GM18907 (cell line): ENCODE results near the gene TAS1R3.

Experiments
- ATAC-seq: cut with Tn5 transposase; IDR thresholded peaks from one replicate; pipeline ENCODE4 v1.9.1; 2021; ENCODE audit warnings: mild to moderate bottlenecking, moderate library complexity; ENCODE audit not compliant: unreplicated experiment

The TAS1R3 gene

DNA sequence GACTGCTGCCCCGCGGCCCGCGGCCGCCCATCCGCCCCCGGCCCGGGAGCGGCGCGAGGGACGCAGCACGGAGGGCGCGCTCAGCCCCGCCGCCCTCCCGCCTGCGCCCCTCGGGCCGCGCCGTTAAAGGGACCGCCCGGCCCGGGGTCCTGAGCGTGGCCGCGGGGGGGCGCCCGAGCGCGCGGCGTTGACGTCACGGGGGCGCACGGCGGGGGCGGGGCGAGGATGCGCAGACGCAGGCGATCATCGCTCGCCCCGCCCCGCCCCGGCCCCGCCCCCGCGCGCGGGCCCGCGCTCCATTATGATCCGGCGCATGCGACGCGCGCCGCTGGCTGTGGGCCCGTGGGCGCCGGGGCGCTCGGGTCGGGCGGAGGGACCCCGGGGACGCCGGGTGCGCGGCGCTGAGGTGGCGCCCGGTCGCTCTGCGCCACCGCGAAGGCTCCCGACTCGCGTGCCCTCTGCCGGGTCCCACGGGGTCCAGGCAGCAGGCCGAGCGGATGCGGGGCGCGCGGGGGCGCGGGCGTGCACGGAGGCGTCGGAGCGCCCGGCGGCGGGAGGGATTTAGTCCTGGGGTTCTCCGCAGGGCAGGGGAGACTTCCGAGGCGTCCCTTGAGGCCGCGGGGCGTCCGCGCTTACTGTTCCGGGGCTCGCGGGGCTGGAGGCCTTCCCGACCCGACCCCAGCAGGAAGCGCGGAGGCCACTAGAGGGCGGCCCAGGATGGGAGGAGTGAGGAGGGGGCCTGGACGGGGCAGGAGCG lies 18.4 kb downstream of the TAS1R3 start, which contains the start of gene DVL1:
Gene DVL1 (minus strand): TSS at position 163 of the 757 bp plus-strand sequence. CDS start 353 bp downstream, outside the sequence.
- peak; percentile 59 for ATAC-seq

DNA sequence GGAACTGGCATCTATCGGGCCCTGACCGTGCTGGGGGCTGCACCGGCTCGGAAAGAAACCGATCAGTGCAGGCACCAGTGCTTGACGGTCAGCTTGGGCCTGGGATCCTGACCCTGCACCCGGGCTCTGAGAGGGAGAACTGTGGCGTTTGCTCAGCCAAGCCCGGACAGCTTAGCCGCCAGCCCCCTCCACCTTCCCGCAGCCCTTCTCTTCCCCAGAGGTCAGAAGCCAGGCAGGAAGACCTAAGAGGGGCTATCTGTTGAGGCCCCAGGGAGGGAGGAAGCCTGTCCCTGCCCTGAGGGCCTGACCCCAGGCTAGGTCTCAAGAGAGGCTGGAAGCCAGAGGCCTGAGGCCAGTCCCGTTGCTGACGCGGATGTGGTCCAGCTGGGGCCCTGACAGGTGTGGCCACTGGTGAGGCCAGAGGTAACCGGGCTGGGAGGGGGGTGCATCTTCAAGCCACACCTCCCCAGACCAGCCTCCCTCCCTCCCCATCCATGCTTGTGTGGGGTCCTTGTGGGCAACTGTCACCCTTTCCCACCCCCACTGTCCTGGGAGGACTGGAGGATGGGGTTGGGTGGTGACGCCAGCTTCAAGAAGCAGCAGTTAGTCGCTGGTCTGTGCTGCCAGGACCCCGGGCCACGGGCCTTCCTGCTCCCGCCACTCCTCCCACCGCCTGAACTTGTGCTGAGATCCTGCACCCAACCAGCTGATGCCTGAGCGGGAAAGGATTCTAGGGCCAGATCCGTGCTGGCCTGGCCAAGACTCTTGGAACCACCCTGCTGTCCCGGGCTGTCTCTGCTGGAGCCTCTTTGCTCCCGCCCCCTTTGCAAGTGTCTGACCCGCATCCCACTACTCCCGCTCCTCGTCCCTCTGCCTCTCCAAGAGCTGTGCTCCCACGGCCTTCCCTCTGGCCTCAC lies 20.7 kb downstream of the TAS1R3 start:
- ATAC-seq, result no peak

DNA sequence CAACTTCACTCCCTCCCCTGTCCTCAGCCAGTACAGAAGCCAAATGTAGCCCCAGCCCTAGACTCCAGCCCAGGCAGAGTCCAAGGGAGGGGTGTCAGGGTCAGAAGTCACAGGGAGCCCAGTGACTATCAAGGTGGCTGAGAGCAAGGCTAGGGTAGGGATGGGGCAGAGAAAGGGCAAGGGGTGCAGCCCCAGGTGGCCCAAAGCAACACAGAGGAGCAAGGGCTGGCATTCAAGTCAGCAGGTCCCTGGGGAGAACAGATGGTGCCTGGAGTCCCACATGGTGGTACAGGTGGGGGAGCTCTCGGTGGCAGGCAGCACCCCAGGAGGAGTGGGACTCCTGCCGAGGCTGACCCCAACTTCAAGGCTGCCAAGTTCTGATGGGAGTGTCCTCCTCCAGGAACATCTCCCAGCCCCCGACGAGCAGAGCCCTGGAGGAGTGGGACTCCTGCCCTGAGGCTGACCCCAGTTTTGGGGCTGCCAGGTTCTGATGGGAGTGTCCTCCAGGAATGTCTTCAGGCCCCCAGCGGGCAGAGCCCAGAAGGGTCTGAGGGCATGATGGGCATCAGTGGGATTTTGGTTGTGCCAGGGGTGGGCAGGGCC lies 21.8 kb downstream of the TAS1R3 start:
- ATAC-seq, result no peak

DNA sequence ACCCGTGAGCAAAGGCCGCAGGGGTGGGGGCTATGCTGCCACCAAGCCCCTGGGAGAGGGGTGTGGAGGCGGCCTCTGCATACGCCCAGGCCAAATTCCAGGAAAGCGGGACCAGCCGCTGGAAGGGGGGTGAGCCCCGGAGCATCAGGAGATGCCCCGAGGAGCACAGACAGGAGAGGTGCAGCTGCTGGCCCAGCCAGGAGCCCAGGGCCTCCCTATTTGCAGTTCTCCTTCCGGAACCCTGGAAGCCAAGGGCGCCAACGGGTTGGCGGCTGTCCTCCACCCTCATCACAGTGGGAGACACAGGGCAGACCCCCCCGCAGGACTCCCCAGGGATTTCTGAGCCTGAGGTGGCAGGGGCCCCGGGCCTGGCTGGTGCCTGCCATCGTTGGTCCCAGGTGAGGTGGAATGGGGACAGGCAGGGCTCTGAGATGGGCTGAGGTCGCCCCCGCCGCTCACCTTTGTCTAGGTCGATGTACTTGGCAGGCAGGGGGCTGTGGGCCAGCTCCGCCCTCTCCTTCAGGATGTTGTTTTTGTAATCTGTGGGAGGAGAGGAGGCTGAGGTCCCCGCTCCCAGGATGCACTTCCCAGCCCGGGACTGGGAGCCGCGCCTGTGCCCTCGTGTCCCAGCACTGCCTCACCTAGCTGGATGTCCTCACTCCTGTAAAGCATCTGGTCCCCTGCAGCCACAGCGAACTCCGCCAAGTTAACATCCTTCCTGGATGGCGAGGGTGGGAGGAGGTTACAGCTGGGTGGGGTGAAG lies 22.5 kb downstream of the TAS1R3 start:
- no peak for ATAC-seq

DNA sequence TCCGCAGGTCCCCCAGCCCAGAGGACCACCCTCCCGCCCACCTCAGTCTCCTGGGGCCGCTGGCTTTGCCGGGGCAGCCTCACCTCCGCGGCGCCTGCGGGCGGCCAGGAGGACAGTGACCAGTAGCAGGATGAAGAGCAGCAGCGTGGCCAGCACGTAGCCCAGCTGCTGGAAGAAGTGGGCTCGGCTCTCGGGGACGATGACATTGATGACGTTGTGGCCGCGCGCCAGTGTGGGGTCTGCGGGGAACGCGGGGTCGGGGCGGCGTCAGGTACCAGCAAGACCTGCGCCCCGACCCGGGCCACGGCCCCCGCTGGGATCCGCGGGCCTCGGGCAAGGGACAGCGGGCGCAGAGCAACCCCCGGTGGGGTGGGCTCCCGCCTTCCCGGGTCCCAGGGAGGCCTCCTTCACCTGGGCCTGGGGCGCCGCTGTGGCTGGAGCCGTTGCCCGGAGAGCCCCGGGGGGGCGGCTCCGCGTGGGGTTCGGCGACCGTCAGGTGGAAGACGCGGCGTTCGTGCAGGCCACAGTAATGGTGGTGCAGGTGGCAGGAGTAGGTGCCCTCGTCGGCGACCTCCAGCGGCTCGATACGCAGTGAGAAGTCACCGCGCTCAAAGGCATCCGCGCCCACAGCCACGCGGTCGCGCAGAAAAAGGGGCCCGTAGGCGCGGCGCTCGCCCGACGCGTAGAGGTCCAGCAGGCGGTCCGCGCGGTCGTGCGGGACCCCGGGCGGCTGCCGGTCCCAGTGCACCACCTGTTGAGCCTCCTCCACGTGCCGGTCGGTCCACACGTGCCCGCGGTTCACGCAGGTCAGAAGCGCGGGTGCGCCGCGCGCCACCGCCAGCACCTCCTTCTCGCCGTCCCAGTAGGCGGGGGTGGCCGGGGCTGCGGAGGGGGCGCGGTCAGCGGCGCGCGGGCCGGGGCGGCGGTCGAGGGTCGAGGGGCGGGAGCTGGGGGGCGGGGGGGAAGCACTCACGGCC lies 23.5 kb downstream of the TAS1R3 start:
- ATAC-seq, result no peak

DNA sequence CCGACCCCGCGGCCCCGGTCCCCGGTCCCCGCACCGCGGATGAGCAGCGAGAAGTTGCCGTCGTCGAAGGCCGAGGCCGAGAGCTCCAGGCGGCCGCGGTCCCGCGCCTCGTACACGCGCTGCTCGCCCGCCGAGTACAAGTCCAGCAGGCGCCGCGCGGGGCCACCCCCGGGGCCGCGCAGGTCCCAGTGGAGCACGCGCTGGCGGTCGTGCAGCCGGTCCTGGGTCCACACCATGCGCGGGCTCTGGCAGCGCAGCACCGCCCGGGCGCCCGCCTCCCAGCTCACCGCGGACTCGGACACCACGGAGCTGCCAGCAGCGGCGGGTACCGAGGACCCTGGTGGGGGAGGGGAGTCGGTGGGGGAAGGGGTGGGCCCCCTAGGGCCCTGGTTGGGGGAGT lies 24.3 kb downstream of the TAS1R3 start:
- no peak for ATAC-seq

DNA sequence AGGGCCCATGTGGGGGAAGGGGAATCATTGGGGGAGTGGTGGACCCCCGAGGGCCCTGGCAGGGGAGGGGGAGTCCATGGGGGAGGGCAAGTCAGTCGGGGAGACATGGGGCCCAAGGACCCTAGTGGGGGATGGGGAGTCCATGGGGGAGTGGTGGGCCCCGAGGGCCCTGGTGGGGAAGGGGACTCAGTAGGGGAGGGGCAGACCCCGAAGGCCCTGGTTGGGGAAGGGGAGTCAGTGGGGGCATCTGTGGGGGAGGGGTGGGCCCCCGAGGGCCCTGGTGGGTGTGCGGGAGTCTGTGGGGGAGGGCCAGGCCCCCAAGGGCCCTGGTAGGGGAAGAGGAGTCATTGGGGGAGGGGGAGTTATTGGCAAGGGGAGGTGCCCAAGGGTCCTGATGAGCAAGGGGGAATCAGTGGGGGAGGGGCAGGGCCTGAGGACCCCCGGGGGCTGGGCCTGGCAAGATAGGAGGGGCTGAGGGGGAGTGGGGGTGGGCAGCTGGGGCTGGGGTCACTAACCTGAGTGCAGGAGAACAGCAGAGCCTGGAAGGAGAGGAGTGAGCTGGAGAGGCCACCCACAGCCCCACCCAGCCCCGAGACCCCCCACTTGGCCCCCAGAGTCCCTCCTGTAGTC lies 25.2 kb downstream of the TAS1R3 start:
- no peak for ATAC-seq

DNA sequence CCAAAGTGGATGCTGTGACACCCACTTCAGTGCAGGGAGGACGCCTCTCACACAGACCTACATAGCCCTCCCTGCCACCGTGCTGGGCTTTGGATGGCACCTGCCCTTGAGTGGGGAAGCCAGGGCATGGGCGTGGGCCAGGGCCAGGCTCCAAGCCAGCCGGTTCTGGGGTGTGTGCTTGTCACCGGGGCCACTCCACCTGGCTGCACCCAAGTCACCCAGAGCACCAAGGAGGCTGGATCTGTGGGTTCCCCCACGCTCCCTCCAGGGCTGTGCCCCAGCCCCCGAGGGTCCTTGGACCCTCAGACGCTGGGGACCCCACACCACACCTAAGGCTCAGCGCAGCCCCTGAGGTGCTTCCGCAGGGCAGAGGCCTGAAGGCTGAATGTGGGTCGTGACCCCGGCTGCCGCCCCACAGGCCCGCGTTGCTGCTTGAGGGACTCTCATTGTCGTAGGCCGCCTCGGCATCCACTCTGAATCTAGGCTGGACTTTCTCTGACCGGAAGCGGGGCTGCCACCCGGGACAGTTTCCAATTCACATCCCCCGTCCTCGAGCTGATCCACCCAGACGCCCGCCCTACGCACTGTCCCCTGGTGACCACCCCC lies 25.8 kb downstream of the TAS1R3 start:
- ATAC-seq, result no peak

DNA sequence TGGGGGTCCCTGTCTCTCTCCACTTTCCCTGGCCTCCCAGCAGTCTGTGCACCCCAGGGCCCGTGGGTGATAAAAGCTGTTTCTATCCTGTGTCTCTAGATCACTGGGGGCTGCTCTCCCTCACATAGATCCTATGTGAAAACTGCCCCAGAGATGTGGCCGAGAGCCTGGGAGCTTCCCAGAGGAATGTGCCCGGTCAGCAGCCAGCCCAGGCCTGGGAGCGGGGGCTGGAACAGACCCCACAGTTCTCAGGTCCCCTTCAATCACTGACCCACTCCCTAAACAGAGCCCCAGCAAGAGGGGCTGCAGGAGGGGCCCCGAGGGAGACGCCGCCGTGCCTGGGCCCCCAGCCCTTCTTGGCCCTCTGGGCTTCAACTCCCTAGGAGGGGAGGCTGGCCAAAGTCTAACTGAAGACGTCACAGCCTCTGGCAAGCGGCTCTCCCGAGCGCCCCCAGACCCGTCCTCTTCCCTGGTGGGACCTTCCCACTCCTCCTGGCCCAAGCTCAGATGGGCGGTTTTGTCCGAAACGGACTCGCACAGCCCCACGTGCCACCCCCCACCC lies 26.9 kb downstream of the TAS1R3 start:
- no peak for ATAC-seq

DNA sequence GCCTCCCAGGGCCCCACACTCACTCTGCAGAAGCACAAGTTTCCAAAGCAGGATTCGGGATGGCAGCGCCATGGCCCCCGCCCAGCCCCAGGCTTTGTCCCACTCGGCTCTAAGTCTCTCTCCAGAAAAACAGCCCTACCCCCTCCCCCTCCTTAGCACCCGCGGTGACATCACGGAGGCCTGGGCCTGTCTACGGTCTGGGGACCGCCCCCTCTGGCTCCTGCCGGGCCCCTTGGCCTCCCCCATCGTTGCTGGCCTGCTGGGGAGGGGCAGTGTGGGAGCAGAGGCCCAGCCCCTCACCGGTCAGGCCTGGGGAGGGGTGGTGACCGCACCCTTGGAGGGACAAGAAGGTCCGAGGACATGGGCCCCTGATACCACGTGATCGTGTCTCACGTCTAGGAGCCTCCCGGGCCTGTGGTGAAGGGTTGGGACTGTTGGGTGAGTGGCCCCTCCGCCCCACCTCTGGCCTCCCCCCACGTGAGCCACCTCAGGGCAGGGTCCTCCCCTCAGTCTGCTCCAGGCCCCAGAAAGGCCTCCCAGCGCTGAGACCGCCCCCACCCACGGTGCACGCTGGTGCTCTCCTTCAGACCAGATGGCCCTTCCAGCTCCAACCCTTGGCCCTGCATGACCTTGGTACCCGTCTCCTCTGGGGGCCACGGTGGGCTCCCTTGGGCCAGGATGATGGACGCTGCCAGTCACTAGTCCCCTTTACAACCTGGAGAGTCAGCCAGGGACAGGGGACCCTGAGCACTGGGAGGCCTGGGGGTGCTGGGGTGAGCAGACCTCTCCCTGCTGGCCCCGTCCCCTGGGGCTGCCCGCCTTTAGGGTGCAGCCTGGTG lies 27.6 kb downstream of the TAS1R3 start, which contains the start of gene MXRA8:
Gene MXRA8 (minus strand): TSS at position 123 of the 839 bp plus-strand sequence. CDS start 51 bp downstream, at position 72.
- ATAC-seq, result no peak

DNA sequence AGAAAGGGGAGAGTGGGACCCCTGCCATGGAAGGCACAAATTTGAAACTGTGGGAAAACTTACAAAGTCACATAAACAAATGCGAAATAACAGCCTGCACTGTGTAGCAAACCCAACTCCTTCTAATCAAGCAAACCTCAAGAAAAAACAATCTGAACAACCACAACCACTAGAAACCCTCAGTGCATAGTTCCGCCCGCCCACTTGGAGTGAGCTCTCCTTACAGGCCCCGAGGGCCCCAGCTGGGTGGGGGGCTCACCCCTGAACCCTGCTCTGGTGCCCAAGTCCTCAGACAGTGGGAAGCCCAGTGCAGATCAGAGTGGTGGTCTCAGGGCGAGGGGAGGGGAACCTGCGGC lies 28.2 kb downstream of the TAS1R3 start:
- no peak for ATAC-seq

DNA sequence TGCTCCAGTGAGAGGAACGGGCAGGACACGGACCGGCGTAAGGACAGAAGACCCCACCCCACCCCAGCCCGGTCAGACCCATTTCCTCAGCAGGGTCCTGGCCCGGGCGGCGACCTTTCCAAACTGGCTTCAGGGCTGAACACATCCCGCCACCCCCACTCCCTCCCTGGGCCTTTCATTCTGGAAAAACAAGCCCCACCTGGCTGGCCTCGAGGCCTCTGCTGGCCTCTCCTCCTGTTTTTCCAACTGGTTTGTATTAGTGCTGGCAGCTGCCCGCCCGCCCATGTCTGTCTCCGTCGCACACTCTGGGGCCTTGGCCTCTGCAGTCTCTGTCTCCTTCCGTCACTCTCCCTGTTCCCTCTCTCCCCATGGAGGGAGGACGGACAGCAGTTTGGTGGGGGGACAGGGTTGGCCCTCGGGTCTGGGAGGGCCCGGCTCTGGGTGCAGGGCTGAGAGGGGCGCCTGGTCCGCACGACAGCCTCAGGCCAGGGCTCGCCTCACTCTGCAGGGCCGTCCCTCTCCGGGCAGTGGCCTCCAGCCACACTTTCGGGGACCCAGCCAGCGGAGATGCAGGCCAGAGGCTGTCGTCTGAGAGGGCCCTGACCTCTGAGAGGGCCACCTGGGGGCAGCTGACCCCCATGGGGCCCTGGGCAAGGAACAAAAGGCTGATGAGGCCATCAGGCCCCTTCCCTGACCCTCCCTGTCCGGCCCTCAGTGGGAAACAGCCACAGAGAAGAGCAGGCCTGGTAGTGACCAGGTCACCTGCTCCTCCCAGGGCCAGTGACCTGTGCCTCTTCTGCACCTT lies 28.8 kb downstream of the TAS1R3 start:
- no peak for ATAC-seq

DNA sequence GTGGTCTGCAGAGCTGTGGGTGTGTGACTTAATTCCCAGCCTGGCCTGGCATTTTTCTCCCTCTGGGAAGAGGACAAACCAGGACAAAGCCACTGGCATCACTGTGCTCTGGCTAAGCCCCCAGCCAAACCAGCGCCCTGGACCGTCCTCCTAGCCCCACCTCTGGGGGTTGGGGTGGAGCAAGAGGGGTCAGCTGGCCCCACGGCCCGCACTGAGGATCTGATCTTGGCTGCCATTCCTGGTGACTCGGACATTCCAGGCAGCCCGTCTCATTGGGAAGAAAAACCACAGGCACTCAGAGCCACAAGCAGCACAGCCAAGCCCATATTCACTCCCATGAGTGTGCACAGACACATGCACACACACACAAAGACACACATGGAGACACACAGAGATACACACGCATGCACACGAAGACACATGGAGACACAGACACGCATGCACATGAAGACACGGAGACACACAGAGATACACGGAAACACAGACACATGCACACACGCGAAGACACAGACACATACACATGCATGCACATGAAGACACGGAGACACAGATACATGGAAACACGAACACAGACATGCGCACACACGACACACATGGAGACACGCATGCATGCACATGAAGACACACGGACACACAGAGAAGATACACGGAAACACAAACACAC lies 29.6 kb downstream of the TAS1R3 start:
- ATAC-seq, result no peak

DNA sequence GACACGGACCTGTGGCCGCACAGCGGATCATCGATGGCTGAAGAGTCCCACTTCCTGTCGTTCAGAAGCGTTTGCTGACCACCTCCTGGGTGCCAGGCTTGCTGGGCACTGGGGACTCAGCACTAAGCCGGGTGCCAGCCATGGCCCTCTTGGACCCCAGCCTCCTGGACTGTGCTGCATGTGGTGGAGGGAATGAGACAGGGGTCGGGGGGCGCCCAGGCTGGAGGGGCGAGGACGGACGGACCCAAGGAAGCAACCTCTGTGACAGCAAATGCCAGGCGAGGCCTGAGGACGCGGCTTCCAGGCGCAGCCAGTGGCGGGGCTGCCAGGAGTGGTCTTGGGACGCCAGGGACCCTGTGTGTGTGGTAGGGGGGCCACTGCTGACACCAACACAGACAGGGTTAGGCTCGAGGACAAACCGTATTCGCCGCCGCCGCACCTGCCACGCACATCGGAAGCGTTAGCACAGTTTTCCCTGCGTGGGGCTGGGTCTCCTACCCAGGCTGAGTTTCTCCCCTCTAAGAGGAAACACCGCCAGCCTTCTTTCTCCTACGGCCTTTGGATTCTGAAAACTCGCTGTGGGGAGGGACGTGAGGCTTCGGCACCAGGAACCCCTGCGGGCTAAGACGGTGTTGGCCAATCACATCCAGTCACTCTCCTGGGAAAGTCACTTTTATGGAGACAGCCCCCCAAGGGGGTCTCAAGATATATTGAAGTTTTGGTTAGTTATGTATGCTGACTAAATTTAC lies 30.3 kb downstream of the TAS1R3 start:
- no peak for ATAC-seq

DNA sequence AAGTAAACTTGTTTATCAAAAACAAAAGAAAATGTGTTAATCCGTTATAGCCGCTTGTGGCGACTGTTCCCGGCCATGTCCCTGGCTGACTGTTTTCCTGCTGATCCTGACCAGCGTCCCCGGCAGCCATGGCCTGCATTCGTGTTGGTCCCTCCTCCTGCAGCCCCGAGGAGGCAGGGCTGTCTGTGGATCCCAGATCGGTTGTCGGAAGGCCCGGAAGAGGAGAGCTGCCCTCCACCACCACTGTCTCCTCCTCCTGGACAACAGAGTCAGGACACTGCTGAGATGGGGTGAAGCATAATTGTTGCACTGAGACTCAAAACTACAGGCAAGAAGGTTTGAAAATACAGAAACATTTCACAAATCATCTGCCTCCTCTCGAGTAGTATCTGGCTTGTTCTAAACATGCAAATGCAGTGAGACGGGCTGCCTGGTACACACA lies 30.9 kb downstream of the TAS1R3 start:
- ATAC-seq, result no peak
